ENCODE data around the gene HEXIM1.
A peak's percentile ranks its signal among the peaks of the same experiment; 100 is the strongest.
"Not testable (repeated sequence)": the region's sequence is repeated elsewhere in the genome, so short reads cannot be mapped to it uniquely, and the experiment has no call there.

Gene HEXIM1

GRCh38 chr17:45114117-45114932 is 34.0 kb upstream of the HEXIM1 start:
- no peak for DNase-seq

DNA sequence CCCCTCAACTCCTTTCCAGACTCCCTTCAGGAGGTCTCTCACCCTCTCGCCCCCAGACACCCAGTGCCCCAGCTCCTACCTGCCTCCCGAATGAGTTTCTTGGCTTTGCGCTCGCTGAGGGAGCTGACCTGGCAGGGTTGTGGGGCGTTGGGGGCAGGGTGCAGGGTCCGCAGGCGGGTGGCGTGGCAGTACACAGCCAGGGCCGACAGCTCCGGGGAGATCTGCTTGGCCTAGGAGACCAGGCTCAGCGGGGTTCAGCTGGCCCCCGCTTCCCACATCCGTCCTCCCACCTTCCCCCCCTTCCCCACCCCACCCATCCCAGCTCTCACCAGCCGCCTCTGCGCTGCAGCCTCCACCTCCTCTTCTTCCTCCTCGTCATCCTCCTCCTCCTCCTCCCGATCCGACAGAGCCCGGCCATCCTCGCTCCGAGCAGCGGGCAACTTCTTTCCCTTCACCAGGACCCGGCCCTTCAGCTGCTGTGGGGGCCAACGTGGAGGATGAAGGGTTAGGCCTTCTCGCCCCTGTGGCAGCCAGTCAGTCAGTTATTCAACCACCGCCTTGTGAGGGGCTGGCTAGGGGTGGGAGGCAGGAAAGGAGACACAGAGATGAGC is 33.2 kb upstream of the HEXIM1 start:
- DNase-seq, result no peak

- peak; percentile 51 for DNase-seq
Observed at GRCh38 chr17:45115871-45116270, 32.4 kb upstream of the HEXIM1 start.

DNA sequence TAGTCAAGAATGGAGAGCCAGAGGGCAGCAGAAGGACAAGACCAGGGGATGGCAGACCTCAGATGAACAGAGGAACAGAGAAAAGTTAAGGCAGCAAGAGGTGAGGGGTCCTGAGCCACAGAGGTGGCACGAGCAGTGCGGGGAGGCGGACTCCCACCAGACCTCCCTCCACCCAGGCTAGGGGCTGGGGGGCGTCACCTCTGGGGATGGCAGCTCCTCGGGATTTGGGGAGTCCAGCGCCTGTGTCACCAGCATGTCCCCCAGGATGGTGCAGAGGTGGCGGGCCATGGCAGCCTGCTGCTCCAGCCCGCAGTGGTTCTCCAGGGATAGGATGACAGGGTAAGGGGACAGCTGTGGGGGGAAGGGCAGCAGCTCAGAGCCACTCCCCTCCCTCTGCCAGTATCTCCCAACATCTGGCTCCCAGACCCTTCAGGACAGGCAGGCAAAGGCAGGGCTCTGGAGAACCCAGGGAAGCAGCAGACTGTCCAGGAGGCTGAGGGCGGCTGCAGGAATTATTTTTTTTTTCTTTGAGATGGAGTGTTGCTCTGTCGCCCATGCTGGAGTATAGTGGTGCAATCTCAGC is 31.8 kb upstream of the HEXIM1 start:
- peak; percentile 23 for DNase-seq

- no peak for DNase-seq
Observed at GRCh38 chr17:45117334-45117733, 30.9 kb upstream of the HEXIM1 start.

DNA sequence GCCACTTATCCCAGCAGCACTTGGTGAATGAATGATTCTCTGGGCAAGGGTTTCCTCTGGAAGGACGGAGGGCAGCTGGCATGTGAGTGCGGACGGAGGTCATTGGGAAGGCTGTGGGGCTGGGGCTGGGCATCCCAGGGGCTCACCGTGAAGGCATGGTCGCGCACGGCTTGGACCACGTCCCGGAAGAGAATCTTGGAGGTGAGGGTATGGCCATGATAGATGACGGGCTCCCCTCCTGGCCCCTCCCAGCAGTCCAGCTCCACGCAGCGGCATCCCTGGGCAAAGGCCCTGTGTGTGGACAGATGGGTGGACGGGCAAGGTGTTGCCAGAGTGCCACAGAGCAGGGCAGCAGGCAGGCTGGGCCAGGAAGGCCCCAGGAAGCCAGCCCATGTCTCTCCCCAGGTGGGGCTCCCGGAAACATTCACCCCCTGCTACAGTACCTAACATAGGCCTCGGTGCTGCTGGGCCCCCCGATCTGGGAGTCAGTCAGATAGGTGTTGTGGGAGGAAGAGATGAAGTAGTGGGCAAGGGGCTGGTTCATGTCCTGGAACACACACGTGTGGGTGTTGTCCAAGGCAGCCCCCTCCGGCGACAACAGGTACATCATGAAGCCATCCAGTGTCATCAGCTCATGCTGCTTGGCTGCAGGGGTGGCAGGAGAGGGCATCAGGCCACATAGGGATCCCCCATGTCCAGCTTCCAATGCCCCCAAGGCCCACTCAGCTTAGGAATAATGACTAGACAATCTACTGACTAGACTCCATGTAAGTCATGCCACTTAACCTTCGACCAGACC is 30.2 kb upstream of the HEXIM1 start:
- no peak for DNase-seq

DNA sequence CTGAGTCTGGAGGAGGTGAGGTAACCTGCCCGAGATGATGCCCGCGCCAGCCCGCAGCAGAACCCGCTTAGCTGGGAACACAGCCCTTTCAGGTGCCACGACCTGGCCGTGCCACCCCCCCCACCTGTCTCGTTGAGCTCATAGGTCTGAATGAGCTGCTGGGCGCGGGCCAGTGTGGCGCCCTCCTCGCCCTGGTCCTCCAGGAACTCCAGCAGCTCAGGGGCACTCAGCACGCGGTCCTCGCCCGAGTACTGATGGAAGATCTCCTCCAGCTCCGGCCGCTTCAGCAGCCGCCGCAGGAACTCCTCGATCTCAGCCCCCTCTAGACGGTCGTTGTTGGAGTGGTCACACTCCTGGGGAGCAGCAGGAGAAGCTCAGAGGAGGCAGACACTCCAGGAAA is 29.6 kb upstream of the HEXIM1 start:
- no peak for DNase-seq

DNA sequence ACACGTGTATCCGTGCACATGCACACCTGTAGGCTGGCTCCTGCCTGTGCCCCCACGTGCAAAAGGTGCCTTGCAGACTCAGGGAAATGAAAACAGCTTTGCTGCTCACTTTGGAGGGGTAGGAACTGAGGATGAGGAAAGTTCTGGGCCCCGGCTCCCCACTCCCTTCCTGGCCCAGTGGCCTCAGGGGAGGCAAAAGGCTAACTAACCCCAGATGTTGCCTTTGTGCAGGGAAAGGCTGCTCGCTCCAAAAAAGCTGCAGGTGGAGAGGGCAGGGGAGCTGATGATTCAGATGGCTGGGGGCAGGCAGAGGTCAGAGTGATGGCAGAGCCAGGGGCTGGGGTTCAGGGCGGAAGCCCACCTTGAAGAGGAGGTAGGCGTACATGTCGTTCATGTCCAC is 28.3 kb upstream of the HEXIM1 start:
- no peak for DNase-seq

DNA sequence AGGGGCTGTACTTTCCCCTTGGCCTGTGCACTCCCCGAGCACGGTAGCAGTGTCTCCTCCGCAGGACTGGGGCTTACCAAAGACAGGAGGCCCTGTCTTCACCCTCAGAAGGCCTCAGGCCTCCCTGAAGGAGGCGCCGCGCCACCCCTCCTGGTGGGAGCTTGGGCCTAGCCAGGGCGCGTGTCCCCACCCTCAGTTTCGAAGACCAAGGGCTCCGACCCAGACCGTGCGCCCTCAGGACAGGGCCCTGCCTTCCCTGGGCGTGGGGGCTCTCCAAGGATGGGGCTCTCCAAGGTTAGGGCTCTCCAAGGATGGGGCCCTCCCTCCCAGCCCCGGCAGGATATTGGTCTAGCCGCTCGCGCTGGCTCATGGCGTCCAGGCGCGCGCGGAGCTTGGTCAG is 27.7 kb upstream of the HEXIM1 start:
- DNase-seq, result no peak

DNA sequence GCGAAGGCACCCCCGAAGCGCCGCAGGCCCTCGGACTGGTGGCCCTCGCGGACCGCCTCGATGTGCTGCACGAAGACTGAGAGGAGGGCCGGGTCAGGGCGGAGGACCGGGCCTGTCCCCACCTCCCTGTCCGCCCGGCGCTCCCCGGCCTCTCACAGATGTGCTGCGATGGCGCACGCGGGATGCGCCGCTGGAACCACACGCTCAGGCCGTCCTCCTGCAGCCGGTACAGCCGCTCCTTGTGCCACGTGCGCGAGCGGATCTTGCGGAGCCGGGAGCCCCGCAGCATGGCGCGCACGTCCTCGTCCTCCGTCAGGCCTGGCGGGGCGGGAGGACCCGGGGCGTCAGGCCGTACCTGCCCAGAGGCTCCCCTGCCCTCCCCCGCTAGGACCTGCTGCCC is 27.2 kb upstream of the HEXIM1 start:
- no peak for DNase-seq

DNA sequence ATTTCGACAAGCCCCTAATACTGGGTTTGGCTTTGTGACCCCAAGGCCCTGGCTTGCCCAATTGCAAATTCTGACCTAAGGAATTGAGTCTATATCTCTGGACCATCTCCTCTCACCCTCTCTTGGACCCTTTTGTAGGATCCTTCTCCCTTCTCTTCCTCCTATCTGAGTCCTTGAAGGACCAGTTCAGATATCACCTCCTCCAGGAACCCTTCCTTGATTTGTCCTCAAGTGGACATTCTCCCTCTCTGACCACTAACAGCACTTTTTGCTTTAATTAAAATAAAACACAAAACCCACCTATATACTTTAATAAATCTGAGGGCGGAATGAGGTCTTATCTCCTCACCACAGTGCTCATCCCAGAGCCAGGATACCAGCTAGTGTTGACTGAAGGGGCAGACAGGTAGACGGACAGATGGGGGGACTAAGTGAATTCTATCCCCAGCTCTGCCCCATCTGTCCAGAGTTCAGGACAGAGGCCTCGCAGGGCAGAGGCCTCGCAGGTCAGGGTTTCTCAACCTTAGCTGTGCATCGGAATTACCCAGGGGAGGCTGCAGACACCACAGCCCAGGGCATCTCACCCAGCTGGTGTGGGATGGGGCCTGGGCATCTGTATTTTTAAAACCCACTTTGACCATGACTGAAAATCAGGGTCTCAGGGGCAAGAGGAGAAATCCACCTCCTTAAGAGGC is 25.1 kb upstream of the HEXIM1 start:
- DNase-seq, result no peak

GRCh38 chr17:45123930-45124796 is 24.1 kb upstream of the HEXIM1 start:
- peak; percentile 90 for DNase-seq

- DNase-seq, result not testable (repeated sequence)
Observed at GRCh38 chr17:45124797-45125122, 23.5 kb upstream of the HEXIM1 start.

DNA sequence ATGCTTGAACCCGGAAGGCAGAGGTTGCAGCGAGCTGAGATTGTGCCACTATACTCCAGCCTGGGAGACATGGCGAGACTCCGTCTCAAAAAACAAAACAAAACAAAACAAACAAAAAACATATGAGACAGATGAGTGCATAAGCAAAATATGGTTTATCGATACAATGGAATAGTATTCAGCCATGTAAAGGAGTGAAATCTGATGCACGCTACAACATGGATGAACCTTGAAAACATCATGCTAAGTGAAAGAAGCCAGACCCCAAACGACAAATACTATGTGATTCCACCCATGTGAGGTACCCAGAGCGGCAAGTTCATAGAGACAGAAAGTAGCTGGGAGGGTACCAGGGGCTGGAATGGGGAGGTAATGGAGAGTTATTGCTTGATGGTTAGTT is 22.8 kb upstream of the HEXIM1 start:
- DNase-seq, result no peak

DNA sequence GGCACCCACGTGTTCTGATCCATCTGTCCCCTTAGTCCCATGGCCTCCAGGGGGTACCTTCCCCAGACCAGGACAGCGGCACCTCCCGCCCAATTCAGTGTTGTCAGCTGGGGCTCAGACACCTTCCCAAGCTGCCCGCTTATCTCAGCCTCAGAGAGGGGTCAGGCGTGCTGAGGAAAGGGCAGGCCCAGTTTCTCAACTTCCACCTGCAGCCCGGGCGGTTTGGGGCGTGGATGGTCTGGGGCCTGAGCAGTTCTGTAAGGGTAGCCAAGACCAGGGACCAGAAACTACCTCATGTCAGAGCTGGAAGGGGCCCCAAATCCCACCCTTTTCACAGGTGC is 21.1 kb upstream of the HEXIM1 start:
- DNase-seq, result no peak

- DNase-seq, result peak; percentile 50
Observed at GRCh38 chr17:45127548-45128300, 20.6 kb upstream of the HEXIM1 start.

GRCh38 chr17:45128331-45128730 is 19.9 kb upstream of the HEXIM1 start:
- no peak for DNase-seq

DNA sequence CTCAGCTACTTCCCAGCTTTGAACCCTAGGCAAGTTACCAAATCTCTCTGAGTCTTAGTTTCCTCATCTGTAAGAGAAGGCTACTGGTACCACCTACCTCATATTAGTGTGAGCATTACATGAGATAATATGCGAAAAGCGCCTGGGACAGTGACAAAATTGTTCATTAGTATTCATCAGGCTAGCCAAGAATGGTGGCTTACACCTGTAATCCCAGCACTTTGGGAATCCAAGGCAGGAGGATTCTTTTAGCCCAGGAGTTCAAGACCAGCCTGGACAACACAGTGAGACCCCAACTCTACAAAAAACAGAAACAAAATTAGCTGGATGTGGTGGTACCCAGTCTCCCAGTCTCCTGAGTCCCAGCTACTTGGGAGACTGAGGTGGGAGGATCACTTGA is 19.3 kb upstream of the HEXIM1 start:
- DNase-seq, result no peak

- peak; percentile 42 for DNase-seq
Observed at GRCh38 chr17:45129426-45129939, 18.8 kb upstream of the HEXIM1 start.

DNA sequence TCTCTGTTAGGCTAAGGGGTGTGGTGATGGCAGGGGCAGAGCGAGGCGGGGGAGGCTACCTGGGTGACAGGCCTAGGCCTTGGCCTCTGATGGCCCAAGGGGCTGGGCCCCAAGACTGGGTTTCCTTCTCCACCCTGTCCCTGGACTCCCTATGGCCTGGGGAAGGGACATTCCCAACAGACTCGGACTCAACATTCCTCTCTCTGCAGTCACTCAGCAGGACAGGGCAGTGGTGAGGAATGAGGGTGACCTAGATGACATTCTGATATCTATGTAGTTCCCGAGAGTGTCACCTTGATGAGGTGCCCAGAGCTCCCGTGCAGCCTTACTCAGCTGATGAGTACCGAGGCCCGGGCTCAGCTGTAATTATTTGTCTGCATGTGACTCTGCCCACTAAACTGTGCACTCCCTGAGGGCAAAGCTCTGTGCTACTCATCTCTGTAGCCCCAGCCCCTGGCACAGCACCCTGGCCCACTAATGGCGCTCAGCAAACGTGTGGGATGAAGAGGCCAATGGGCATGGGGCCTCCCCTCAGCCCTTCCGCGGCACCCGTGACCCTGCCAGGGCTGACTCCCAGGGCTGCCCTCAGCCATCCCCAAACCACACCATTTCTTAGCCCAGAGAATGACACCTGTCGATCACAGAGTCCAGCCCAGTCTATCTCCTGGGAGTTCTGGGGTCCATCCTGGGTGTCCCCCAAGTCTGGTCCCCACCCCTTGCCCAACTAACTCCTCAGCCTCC is 18.2 kb upstream of the HEXIM1 start:
- DNase-seq, result no peak

All from fibroblast of upper back skin (primary cell).